Adrenal gland (tissue), 12 donors: ENCODE data around the gene POLR1G. TPM values are rescaled to one million over a fixed set of nuclear protein-coding genes. Genes with fewer than 3 reads are reported as not detected.

Experiments
- DNase-seq, 7 donors: peaks; one replicate each; pipeline ENCODE4 v3.0.0-alpha.2; 2019 to 2020
- H3K27ac ChIP-seq, 5 donors: fragments of 200-600 bp; sonication (generic) in 4 of 5; 1 replicate in 3 of 5; 2 replicates in 2 of 5; pipeline versions ENCODE4 v1.5.1 to v1.8.0; 2016 to 2020; ENCODE audit warnings: mild to moderate bottlenecking in 1 of 5
- H3K27me3 ChIP-seq: fragments of 200-600 bp; 2 replicates; pipeline ENCODE4 v1.8.0; 2021
- H3K36me3 ChIP-seq, 2 donors: fragments of 200-600 bp; replicated peaks in 1 of 2; 1 replicate in 1 of 2; 2 replicates in 1 of 2; pipeline versions ENCODE4 v1.5.1 to v1.8.0; 2018 to 2022
- H3K4me1 ChIP-seq, 2 donors: fragments of 200-600 bp; replicated peaks in 1 of 2; 1 replicate in 1 of 2; 2 replicates in 1 of 2; pipeline versions ENCODE4 v1.5.1 to v1.8.0; 2018 to 2021
- H3K4me3 ChIP-seq, 4 donors: fragments of 200-600 bp; sonication (generic) in 3 of 4; one replicate each; pipeline ENCODE4 v1.5.1; 2016 to 2018
- H3K9me3 ChIP-seq, 3 donors: fragments of 200-600 bp; sonication (generic) in 1 of 3; replicated peaks in 1 of 3; 1 replicate in 2 of 3; 2 replicates in 1 of 3; pipeline versions ENCODE4 v1.5.1 to v1.8.0; 2016 to 2021
- POLR2A ChIP-seq, 2 donors: fragments of 450-650 bp; IDR thresholded peaks; one replicate each; pipeline ENCODE4 v1.6.1; 2017; ENCODE audit warnings: antibody characterized with exemption in 2 of 2, mild to moderate bottlenecking in 2 of 2, moderate library complexity in 1 of 2
- WGBS, 4 donors: extraction: QIAGEN DNeasy Blood & Tissue Kit in 2 of 4; methylation state at CpG; one replicate each; pipeline versions ENCODE4 v1.1.5 to v1.1.7; 2013 to 2017; 5-methylcytosine and 5-hydroxymethylcytosine counted together
- intact Hi-C, 2 donors: fragments of 100-400 bp; cut with DNase I; formaldehyde crosslinking; loops; one replicate each; pipeline versions ENCODE4 v1.14.1 to v1.15.0; 2022 to 2023
- polyA plus RNA-seq, 3 donors: library from polyadenylated mRNA; stranded (reverse); fragments of 200-250 nt in 2 of 3; fragments of 350-450 nt in 1 of 3; fragmentation: Illumina TruSeq in 1 of 3; extraction: RNeasy Lipid Tissue Mini Kit (QIAGEN cat#74804) in 1 of 3; gene quantifications; one replicate each; pipeline ENCODE4 v1.2.3, GENCODE V29; 2013 to 2014
- total RNA-seq, 9 donors: library from RNA; depleted of rRNA in 4 of 9; stranded (reverse); fragments of >200 nt in 4 of 9; fragments of 120-200 nt in 1 of 9; fragmentation: NEBNext Ultra II Directional in 1 of 9; extraction: Animal tissue kit (Norgen Biotek cat#: 25700) in 1 of 9; gene quantifications; one replicate each; pipeline versions ENCODE4 v1.1.0 to v1.2.4, GENCODE V29; 2013 to 2023
- TF ChIP-seq, protein P1 (sequence below), 6 experiments: fragments of 450-650 bp in 4 of 6; fragments of 200-600 bp in 2 of 6; sonication (generic) in 1 of 6; IDR thresholded peaks; 1 replicate in 5 of 6; 2 replicates in 1 of 6; pipeline versions ENCODE4 v1.5.1 to v1.8.0; 2016 to 2021; ENCODE audit warnings: antibody characterized with exemption in 6 of 6, mild to moderate bottlenecking in 2 of 6, moderate library complexity in 1 of 6
- donor health status: healthy with polysubstance abuse.
- donor health status: Bipolar disorder and iron deficiency.
- donor health status: DM: yes; HTN: yes; CAD: no.
- donor health status: DM: no; HTN: no; CAD: no.
- donor health status: DM: no; HTN: no; CAD: no.
- donor health status: DM: yes; HTN: yes; CAD: no.

POLR1G gene
- total and polyA plus RNA-seq, 12 donors: 3.1 to 11.3 (median 6.7) TPM

- peak overlapping the region; percentile 37 to 92 (median 86) for H3K27ac ChIP-seq
- no peaks in the 10 kb centered on the region for H3K9me3 ChIP-seq
- no peaks in the 10 kb centered on the region for H3K36me3 ChIP-seq
- H3K4me3 ChIP-seq: peak overlapping the region in 2 of 4 donors; percentile 34 to 41
- peak in 1 of 2 donors; percentile 48 for TF ChIP-seq POLR2A (IDR thresholded peaks at IDR 0.05)
- TF ChIP-seq, protein P1, sequence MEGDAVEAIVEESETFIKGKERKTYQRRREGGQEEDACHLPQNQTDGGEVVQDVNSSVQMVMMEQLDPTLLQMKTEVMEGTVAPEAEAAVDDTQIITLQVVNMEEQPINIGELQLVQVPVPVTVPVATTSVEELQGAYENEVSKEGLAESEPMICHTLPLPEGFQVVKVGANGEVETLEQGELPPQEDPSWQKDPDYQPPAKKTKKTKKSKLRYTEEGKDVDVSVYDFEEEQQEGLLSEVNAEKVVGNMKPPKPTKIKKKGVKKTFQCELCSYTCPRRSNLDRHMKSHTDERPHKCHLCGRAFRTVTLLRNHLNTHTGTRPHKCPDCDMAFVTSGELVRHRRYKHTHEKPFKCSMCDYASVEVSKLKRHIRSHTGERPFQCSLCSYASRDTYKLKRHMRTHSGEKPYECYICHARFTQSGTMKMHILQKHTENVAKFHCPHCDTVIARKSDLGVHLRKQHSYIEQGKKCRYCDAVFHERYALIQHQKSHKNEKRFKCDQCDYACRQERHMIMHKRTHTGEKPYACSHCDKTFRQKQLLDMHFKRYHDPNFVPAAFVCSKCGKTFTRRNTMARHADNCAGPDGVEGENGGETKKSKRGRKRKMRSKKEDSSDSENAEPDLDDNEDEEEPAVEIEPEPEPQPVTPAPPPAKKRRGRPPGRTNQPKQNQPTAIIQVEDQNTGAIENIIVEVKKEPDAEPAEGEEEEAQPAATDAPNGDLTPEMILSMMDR (IDR thresholded peaks at IDR 0.05): peak in 1 of 6 experiments; percentile 1
- no peaks in the 10 kb centered on the region for H3K27me3 ChIP-seq
- intact Hi-C loops: loop anchor here in 1 of 2 donors (5.0 kb wide), 1 partner anchor 34 kb away; no protein-coding TSS in a partner anchor
- H3K4me1 ChIP-seq: peaks cover 17 to 21% of the 10 kb centered on the region in 2 donors
- DNase-seq: peak; percentile 96 to 99 (median 97)
- WGBS, 4 donors: 1% methylated on average over 20 to 49 of the region's 49 CpGs
These were observed 37.2 kb downstream of the POLR1G start for GRCh38 chr19:45443462-45444317.

DNA sequence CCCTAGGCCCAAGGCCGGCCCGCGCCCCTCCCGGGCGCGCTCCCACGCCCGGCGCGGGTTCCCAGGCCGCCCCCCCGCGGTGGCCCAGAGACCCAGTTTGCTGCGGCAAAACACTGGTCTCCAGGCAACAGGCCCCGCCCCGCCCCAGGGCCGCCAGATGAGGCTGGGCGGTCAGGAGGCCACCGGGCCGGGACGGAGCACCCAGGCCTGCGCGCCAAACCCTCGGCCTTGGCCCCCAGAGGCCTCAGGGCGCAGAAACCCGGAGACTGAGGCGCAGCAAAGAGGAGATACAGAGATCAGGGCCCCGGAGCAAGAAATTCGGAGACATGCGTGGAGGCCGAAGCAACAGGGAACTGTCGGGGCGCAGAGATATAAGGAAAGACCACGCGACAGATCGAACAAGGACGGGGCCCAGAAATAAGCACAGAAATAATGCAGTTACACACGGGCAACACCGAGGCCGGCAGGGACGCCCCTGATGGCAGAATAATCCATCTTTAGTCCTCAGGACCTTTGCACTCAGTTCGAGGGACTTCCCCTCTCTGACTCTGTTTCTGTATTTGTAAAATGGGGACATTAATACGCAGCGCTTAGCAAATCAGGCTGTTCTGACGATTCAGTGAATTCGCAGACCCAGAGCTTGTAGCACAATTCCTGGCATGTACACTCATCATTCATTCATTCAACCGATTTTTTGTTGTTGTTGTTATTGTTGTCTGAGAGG lies 38.0 kb downstream of the POLR1G start:
- TF ChIP-seq, protein P1 (IDR thresholded peaks at IDR 0.05): no peak
- TF ChIP-seq POLR2A (IDR thresholded peaks at IDR 0.05): no peak
- WGBS, 4 donors: 9 to 15% (median 11%) methylated on average over 29 to 47 of the region's 47 CpGs
- Histone ChIP-seq H3K4me3 (peak overlapping the region in 2 of 4 donors; percentile 34 to 41), H3K36me3 (no peaks in the 10 kb centered on the region), H3K27me3 (no peaks in the 10 kb centered on the region), H3K27ac (peak overlapping the region; percentile 57 to 92 (median 86)), H3K9me3 (no peaks in the 10 kb centered on the region), H3K4me1 (peaks cover 17 to 18% of the 10 kb centered on the region in 2 donors)
- intact Hi-C loops: loop anchor here in 1 of 2 donors (5.0 kb wide), 1 partner anchor 33 kb away; no protein-coding TSS in a partner anchor
- DNase-seq: peak; percentile 89 to 96 (median 95)

GRCh38 chr19:45445139-45445538 lies 38.7 kb downstream of the POLR1G start:
- Histone ChIP-seq H3K4me1 (peaks cover 21 to 22% of the 10 kb centered on the region in 2 donors), H3K9me3 (no peaks in the 10 kb centered on the region), H3K27me3 (no peaks in the 10 kb centered on the region), H3K36me3 (no peaks in the 10 kb centered on the region), H3K4me3 (no peak overlapping the region), H3K27ac (peak overlapping the region in 2 of 5 donors; percentile 92)
- TF ChIP-seq, protein P1 (IDR thresholded peaks at IDR 0.05): no peak
- TF ChIP-seq POLR2A (IDR thresholded peaks at IDR 0.05): no peak
- WGBS, 4 donors: 91 to 96% (median 95%) methylated on average over 4 of the region's 4 CpGs
- no peak for DNase-seq
- intact Hi-C loops: no loop called here

GRCh38 chr19:45446295-45446694 lies 39.9 kb downstream of the POLR1G start:
- Histone ChIP-seq H3K4me1 (peaks cover 22 to 24% of the 10 kb centered on the region in 2 donors), H3K4me3 (no peak overlapping the region), H3K27ac (no peak overlapping the region), H3K27me3 (no peaks in the 10 kb centered on the region), H3K9me3 (no peaks in the 10 kb centered on the region), H3K36me3 (no peaks in the 10 kb centered on the region)
- 78 to 79% (median 78%) methylated on average over 5 to 6 of the region's 6 CpGs for WGBS, 4 donors
- intact Hi-C loops: no loop called here
- no peak for DNase-seq
- TF ChIP-seq, protein P1 (IDR thresholded peaks at IDR 0.05): peak in 4 of 6 experiments; percentile 18 to 27 (median 22)
- no peak for TF ChIP-seq POLR2A (IDR thresholded peaks at IDR 0.05)
